HEK293 (cell line): Measurements from ENCODE around the gene STAB2.

Experiments
- CTCF ChIA-PET: fragments of 350-600 bp; formaldehyde crosslinking; extraction: SDS; loops from one replicate; lab custom pipeline; 2021; ENCODE audit warnings: antibody characterized with exemption; lab: Yijun Ruan, JAX
- POLR2A ChIA-PET: fragments of 300-600 bp; formaldehyde crosslinking; extraction: SDS; loops from one replicate; lab custom pipeline; 2020; ENCODE audit warnings: antibody characterized with exemption, inconsistent platforms; lab: Yijun Ruan, JAX
- H3K27ac ChIP-seq: fragments of 200-500 bp; sonication (Bioruptor generic); 2 replicates; pipeline ENCODE4 v1.5.1; 2014; ENCODE audit warnings: low read depth, low read length, control low read depth, inconsistent platforms; ENCODE audit errors: extremely low read depth
- H3K36me3 ChIP-seq, 2 experiments: fragments of 200-500 bp in 1 of 2; sonication (Bioruptor generic) in 1 of 2; 1 replicate in 1 of 2; 2 replicates in 1 of 2; pipeline ENCODE4 v1.5.1; 2014 to 2017; ENCODE audit warnings: inconsistent platforms in 2 of 2, low read length in 2 of 2; ENCODE audit not compliant: control insufficient read depth in 2 of 2, insufficient read depth in 1 of 2
- H3K4me1 ChIP-seq: fragments of 200-500 bp; sonication (Bioruptor generic); 2 replicates; pipeline ENCODE4 v1.5.1; 2014; ENCODE audit warnings: mild to moderate bottlenecking, low read length, inconsistent platforms; ENCODE audit not compliant: control insufficient read depth, insufficient read depth
- H3K4me3 ChIP-seq: 2 replicates; pipeline ENCODE4 v1.5.1; 2011; ENCODE audit warnings: low read depth, mild to moderate bottlenecking, control low read depth, low read length, moderate library complexity
- H3K9me3 ChIP-seq: fragments of 200-500 bp; sonication (Bioruptor generic); 2 replicates; pipeline ENCODE4 v1.5.1; 2014; ENCODE audit warnings: low read depth, low read length, inconsistent platforms; ENCODE audit not compliant: control insufficient read depth, insufficient read depth
- BCL11B ChIP-seq: fragments of 450-650 bp; formaldehyde crosslinking; IDR thresholded peaks from 2 replicates; pipeline ENCODE4 v1.5.1; 2016; ENCODE audit warnings: low read depth, missing biosample characterization, missing genetic modification characterization
- GFI1B ChIP-seq: fragments of 450-650 bp; formaldehyde crosslinking; IDR thresholded peaks from 2 replicates; pipeline ENCODE4 v1.5.1; 2016; ENCODE audit warnings: missing biosample characterization, missing genetic modification characterization
- GLI2 ChIP-seq: fragments of 450-650 bp; formaldehyde crosslinking; IDR thresholded peaks from 2 replicates; pipeline ENCODE4; 2017; ENCODE audit warnings: missing biosample characterization, missing genetic modification characterization, low read depth, borderline replicate concordance
- KLF9 ChIP-seq: fragments of 450-650 bp; formaldehyde crosslinking; IDR thresholded peaks from 2 replicates; pipeline ENCODE4 v1.5.1; 2016; ENCODE audit warnings: missing biosample characterization, missing genetic modification characterization, low read depth
- MEIS1 ChIP-seq: sonication (generic); formaldehyde crosslinking; IDR thresholded peaks from 2 replicates; pipeline ENCODE4 v1.8.1; 2022; ENCODE audit warnings: missing genetic modification reagents, mild to moderate bottlenecking, borderline replicate concordance
- OVOL3 ChIP-seq: fragments of 450-650 bp; formaldehyde crosslinking; IDR thresholded peaks from 2 replicates; pipeline ENCODE4 v1.5.1; 2016; ENCODE audit warnings: missing biosample characterization, missing genetic modification characterization
- PRDM1 ChIP-seq: fragments of 450-650 bp; formaldehyde crosslinking; IDR thresholded peaks from 2 replicates; pipeline ENCODE4; 2016; ENCODE audit warnings: missing biosample characterization, missing genetic modification characterization
- TRIM28 ChIP-seq: IDR thresholded peaks from 2 replicates; pipeline ENCODE4 v1.6.1; 2011; ENCODE audit warnings: low read length, control low read depth, borderline replicate concordance
- YY1 ChIP-seq: fragments of 450-650 bp; formaldehyde crosslinking; IDR thresholded peaks from 2 replicates; pipeline ENCODE4 v1.5.1; 2018; ENCODE audit warnings: missing biosample characterization, missing genetic modification characterization
- ZBTB8A ChIP-seq: fragments of 450-650 bp; formaldehyde crosslinking; IDR thresholded peaks from 2 replicates; pipeline ENCODE4 v1.5.1; 2016; ENCODE audit warnings: missing biosample characterization, missing genetic modification characterization
- ZFP37 ChIP-seq: fragments of 450-650 bp; formaldehyde crosslinking; IDR thresholded peaks from 2 replicates; pipeline ENCODE4 v1.5.1; 2016; ENCODE audit warnings: missing biosample characterization, missing genetic modification characterization
- ZNF202 ChIP-seq: fragments of 450-650 bp; formaldehyde crosslinking; IDR thresholded peaks from 2 replicates; pipeline ENCODE4 v1.5.1; 2016; ENCODE audit warnings: missing biosample characterization, missing genetic modification characterization, borderline replicate concordance
- ZNF214 ChIP-seq: fragments of 450-650 bp; formaldehyde crosslinking; IDR thresholded peaks from 2 replicates; pipeline ENCODE4 v1.5.1; 2017; ENCODE audit warnings: missing biosample characterization, mild to moderate bottlenecking, missing genetic modification characterization, borderline replicate concordance
- ZNF239 ChIP-seq: fragments of 450-650 bp; formaldehyde crosslinking; IDR thresholded peaks from 2 replicates; pipeline ENCODE4 v1.5.1; 2016; ENCODE audit warnings: missing biosample characterization, missing genetic modification characterization
- ZNF391 ChIP-seq: fragments of 450-650 bp; formaldehyde crosslinking; IDR thresholded peaks from 2 replicates; pipeline ENCODE4 v1.5.1; 2016; ENCODE audit warnings: low read depth, missing biosample characterization, missing genetic modification characterization, borderline replicate concordance
- ZNF510 ChIP-seq: fragments of 450-650 bp; formaldehyde crosslinking; IDR thresholded peaks from 2 replicates; pipeline ENCODE4 v1.5.1; 2018; ENCODE audit warnings: mild to moderate bottlenecking, missing genetic modification characterization, missing biosample characterization; ENCODE audit not compliant: insufficient replicate concordance
- ZNF549 ChIP-seq: fragments of 450-650 bp; IDR thresholded peaks from 2 replicates; pipeline ENCODE4 v1.5.1; 2018; ENCODE audit warnings: missing biosample characterization, missing genetic modification characterization, mild to moderate bottlenecking, inconsistent platforms, moderate library complexity
- ZNF561 ChIP-seq: fragments of 450-650 bp; IDR thresholded peaks from 2 replicates; pipeline ENCODE4 v1.5.1; 2018; ENCODE audit warnings: missing biosample characterization, missing genetic modification characterization, borderline replicate concordance
- ZNF660 ChIP-seq: fragments of 450-650 bp; IDR thresholded peaks from 2 replicates; pipeline ENCODE4 v1.5.1; 2018; ENCODE audit warnings: missing biosample characterization, mild to moderate bottlenecking, missing genetic modification characterization
- ZNF701 ChIP-seq: fragments of 450-650 bp; formaldehyde crosslinking; IDR thresholded peaks from 2 replicates; pipeline ENCODE4 v1.5.1; 2016; ENCODE audit warnings: missing biosample characterization, missing genetic modification characterization
- TF ChIP-seq, protein P1 (sequence below): fragments of 450-650 bp; formaldehyde crosslinking; IDR thresholded peaks from 2 replicates; pipeline ENCODE4 v1.5.1; 2016; ENCODE audit warnings: missing biosample characterization, missing genetic modification characterization
- TF ChIP-seq, protein P2 (sequence below): fragments of 450-650 bp; formaldehyde crosslinking; IDR thresholded peaks from 2 replicates; pipeline ENCODE4 v1.5.1; 2017; ENCODE audit warnings: missing biosample characterization, mild to moderate bottlenecking, missing genetic modification characterization, moderate library complexity
- TF ChIP-seq, protein P3 (sequence below): fragments of 450-650 bp; formaldehyde crosslinking; IDR thresholded peaks from 2 replicates; pipeline ENCODE4 v1.5.1; 2016; ENCODE audit warnings: missing biosample characterization, missing genetic modification characterization, low read depth
- TF ChIP-seq, protein P4 (sequence below): sonication (generic); formaldehyde crosslinking; IDR thresholded peaks from 2 replicates; pipeline ENCODE4 v1.8.1; 2022; ENCODE audit warnings: mild to moderate bottlenecking, moderate library complexity, missing genetic modification reagents

STAB2 gene

DNA sequence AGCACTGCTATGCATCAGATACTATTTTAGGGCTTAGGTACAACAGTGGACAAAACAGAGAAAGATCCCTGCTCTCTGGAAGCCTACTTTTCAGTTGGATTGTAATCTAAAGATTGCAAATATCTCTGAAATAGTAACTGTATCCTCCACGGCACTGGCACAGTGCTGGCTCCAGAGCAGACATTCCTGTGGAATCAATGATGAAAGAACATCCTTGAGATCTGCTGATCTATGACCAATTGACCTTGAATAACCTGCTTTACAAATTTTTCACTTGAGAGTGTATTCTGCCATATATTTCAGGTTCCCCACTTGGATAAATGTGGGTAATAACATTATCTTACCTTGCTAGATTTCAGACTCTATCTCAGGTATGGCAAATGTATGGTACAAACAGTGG is 3.2 kb downstream of the STAB2 start:
- CTCF ChIA-PET = interaction anchor here (1.3 kb wide), 1 partner anchor 15 kb away, joined by 3 read pairs; no protein-coding TSS in a partner anchor
- POLR2A ChIA-PET = no interaction called here
- H3K36me3 ChIP-seq = no peaks in the 10 kb centered on the region
- no peaks in the 10 kb centered on the region for H3K9me3 ChIP-seq
- no peak overlapping the region for H3K4me3 ChIP-seq
- TF ChIP-seq GFI1B (tag by site-specific recombination) = no peak
- no peak for TF ChIP-seq ZBTB8A (tag by site-specific recombination)
- no peak for TF ChIP-seq ZNF510 (tag by site-specific recombination)
- TF ChIP-seq OVOL3 (tag by site-specific recombination) = no peak
- TF ChIP-seq GLI2 = no peak
- TF ChIP-seq ZNF202 = no peak
- TF ChIP-seq, protein P1, sequence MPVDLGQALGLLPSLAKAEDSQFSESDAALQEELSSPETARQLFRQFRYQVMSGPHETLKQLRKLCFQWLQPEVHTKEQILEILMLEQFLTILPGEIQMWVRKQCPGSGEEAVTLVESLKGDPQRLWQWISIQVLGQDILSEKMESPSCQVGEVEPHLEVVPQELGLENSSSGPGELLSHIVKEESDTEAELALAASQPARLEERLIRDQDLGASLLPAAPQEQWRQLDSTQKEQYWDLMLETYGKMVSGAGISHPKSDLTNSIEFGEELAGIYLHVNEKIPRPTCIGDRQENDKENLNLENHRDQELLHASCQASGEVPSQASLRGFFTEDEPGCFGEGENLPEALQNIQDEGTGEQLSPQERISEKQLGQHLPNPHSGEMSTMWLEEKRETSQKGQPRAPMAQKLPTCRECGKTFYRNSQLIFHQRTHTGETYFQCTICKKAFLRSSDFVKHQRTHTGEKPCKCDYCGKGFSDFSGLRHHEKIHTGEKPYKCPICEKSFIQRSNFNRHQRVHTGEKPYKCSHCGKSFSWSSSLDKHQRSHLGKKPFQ (tag by site-specific recombination) = no peak
- TF ChIP-seq, protein P2, sequence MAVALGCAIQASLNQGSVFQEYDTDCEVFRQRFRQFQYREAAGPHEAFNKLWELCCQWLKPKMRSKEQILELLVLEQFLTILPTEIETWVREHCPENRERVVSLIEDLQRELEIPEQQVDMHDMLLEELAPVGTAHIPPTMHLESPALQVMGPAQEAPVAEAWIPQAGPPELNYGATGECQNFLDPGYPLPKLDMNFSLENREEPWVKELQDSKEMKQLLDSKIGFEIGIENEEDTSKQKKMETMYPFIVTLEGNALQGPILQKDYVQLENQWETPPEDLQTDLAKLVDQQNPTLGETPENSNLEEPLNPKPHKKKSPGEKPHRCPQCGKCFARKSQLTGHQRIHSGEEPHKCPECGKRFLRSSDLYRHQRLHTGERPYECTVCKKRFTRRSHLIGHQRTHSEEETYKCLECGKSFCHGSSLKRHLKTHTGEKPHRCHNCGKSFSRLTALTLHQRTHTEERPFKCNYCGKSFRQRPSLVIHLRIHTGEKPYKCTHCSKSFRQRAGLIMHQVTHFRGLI = no peak
- TF ChIP-seq ZNF391 (tag by site-specific recombination) = no peak
- TF ChIP-seq ZNF660 (tag by site-specific recombination) = no peak
- TF ChIP-seq BCL11B (tag by site-specific recombination) = no peak
- TF ChIP-seq, all 188 proteins: peak for 0
- H3K27ac ChIP-seq = no peak overlapping the region
- H3K4me1 ChIP-seq = no peaks in the 10 kb centered on the region

DNA sequence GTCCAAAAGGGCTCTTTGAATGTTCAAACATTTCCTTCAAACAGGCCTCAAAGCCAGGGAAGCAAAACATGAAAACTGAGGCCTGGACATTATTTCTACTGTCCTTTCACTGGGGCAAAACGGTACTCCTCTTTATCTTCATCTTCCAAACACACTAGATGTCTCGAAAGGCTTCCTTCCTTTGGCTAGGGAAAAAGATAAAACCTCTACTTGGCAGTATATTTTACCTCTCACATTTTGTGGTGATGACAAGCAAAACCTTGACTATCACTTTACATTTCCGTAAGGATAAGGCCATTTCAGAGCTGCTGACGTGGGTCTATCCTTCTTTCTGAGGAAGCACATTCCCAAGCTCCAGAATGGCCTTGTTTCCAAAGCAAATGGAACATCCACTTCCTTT is 9.9 kb downstream of the STAB2 start:
- no peaks in the 10 kb centered on the region for H3K9me3 ChIP-seq
- H3K27ac ChIP-seq = no peak overlapping the region
- CTCF ChIA-PET = interaction anchor here (0.6 kb wide), 1 partner anchor 10 kb away, joined by 5 read pairs; no protein-coding TSS in a partner anchor
- TF ChIP-seq, protein P1 (tag by site-specific recombination) = no peak
- TF ChIP-seq, protein P3, sequence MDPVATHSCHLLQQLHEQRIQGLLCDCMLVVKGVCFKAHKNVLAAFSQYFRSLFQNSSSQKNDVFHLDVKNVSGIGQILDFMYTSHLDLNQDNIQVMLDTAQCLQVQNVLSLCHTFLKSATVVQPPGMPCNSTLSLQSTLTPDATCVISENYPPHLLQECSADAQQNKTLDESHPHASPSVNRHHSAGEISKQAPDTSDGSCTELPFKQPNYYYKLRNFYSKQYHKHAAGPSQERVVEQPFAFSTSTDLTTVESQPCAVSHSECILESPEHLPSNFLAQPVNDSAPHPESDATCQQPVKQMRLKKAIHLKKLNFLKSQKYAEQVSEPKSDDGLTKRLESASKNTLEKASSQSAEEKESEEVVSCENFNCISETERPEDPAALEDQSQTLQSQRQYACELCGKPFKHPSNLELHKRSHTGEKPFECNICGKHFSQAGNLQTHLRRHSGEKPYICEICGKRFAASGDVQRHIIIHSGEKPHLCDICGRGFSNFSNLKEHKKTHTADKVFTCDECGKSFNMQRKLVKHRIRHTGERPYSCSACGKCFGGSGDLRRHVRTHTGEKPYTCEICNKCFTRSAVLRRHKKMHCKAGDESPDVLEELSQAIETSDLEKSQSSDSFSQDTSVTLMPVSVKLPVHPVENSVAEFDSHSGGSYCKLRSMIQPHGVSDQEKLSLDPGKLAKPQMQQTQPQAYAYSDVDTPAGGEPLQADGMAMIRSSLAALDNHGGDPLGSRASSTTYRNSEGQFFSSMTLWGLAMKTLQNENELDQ (tag by site-specific recombination) = no peak
- TF ChIP-seq ZNF561 (tag by site-specific recombination) (no peak), ZFP37 (tag by site-specific recombination) (no peak), KLF9 (tag by site-specific recombination) (no peak), ZNF239 (no peak), ZNF214 (tag by site-specific recombination) (no peak), ZNF549 (tag by site-specific recombination) (no peak), YY1 (tag by site-specific recombination) (no peak), TRIM28 (no peak), ZNF701 (no peak), PRDM1 (no peak), MEIS1 (no peak)
- TF ChIP-seq, protein P4, sequence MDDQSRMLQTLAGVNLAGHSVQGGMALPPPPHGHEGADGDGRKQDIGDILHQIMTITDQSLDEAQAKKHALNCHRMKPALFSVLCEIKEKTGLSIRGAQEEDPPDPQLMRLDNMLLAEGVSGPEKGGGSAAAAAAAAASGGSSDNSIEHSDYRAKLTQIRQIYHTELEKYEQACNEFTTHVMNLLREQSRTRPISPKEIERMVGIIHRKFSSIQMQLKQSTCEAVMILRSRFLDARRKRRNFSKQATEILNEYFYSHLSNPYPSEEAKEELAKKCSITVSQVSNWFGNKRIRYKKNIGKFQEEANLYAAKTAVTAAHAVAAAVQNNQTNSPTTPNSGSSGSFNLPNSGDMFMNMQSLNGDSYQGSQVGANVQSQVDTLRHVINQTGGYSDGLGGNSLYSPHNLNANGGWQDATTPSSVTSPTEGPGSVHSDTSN (CRISPR knock-in tag) = no peak
- H3K4me3 ChIP-seq = no peak overlapping the region
- no peaks in the 10 kb centered on the region for H3K36me3 ChIP-seq
- POLR2A ChIA-PET = no interaction called here
- peaks cover 3% of the 10 kb centered on the region for H3K4me1 ChIP-seq
